GM12878 (cell line): ENCODE results near the gene RAD23B. TPM values are rescaled to one million over a fixed set of nuclear protein-coding genes. Genes with fewer than 3 reads are reported as not detected.

Source experiments
- ATAC-seq: fragments of 200-7000 bp; cut with Tn5 transposase; 3 replicates; pipeline ENCODE4 v1.9.1; 2020; ENCODE audit warnings: mild to moderate bottlenecking, moderate library complexity
- BruUV-seq: library from RNA; stranded (reverse); fragments of 400-500 nt; replicated peaks from 2 replicates; lab custom pipeline; 2021; lab: Mats Ljungman, UMichigan
- CTCF ChIA-PET: fragments of 300-600 bp; sonication (Branson Sonifier 250); formaldehyde crosslinking; extraction: SDS; loops from one replicate; lab custom pipeline; 2021; ENCODE audit warnings: inconsistent platforms; lab: Yijun Ruan, JAX
- POLR2A ChIA-PET: fragments of 350-600 bp; formaldehyde crosslinking; extraction: SDS; loops from one replicate; lab custom pipeline; 2021; ENCODE audit warnings: inconsistent platforms; lab: Charles Lee
- RAD21 ChIA-PET: fragments of 300-600 bp; sonication (Branson Sonifier 250); formaldehyde crosslinking; loops from one replicate; lab custom pipeline; 2023; ENCODE audit warnings: antibody characterized with exemption; ENCODE audit not compliant: unreplicated experiment; lab: Charles Lee
- SMC1A ChIA-PET: fragments of 300-600 bp; sonication (Branson Sonifier 250); formaldehyde crosslinking; loops from one replicate; lab custom pipeline; 2023; ENCODE audit not compliant: unreplicated experiment, uncharacterized antibody; lab: Charles Lee
- DNase-seq: peaks from one replicate; pipeline ENCODE4 v3.0.0-alpha.2; 2011; ENCODE audit warnings: low read depth, low spot score
- FAIRE-seq: peaks from 3 replicates; lab custom pipeline; 2011; peaks lifted over from hg19 to GRCh38; lab: Jason Lieb, UNC
- H2AFZ ChIP-seq: 2 replicates; pipeline ENCODE4 v1.6.0; 2011; ENCODE audit warnings: low read depth, low read length, control low read depth; ENCODE audit not compliant: control insufficient read depth
- H3K27ac ChIP-seq: 2 replicates; pipeline ENCODE4 v1.5.1; 2011; ENCODE audit warnings: control low read depth; ENCODE audit not compliant: control insufficient read depth, insufficient read depth
- H3K27me3 ChIP-seq, 2 experiments: replicated peaks in 1 of 2; 2 replicates each; pipeline versions ENCODE4 v1.6.0 to v1.6.1; 2011; ENCODE audit warnings: low read length in 1 of 2; ENCODE audit not compliant: control insufficient read depth in 2 of 2, insufficient read depth in 2 of 2
- H3K36me3 ChIP-seq, 2 experiments: 2 replicates each; pipeline ENCODE4 v1.5.1; 2011; ENCODE audit warnings: low read length in 1 of 2; ENCODE audit not compliant: control insufficient read depth in 2 of 2, insufficient read depth in 2 of 2
- H3K4me1 ChIP-seq: 2 replicates; pipeline ENCODE4 v1.6.1; 2011; ENCODE audit warnings: mild to moderate bottlenecking, low read length, moderate library complexity, mixed read lengths; ENCODE audit not compliant: control insufficient read depth, insufficient read depth
- H3K4me2 ChIP-seq: 2 replicates; pipeline ENCODE4 v1.6.0; 2011; ENCODE audit warnings: control low read depth; ENCODE audit not compliant: control insufficient read depth, insufficient read depth
- H3K4me3 ChIP-seq: fragments of 200-600 bp; sonication (generic); 2 replicates; pipeline ENCODE4 v1.5.1; 2016
- H3K79me2 ChIP-seq: 2 replicates; pipeline ENCODE4 v1.6.0; 2011; ENCODE audit warnings: low read length; ENCODE audit not compliant: control insufficient read depth, insufficient read depth
- H3K9ac ChIP-seq: 2 replicates; pipeline ENCODE4 v1.8.0; 2011; ENCODE audit warnings: low read length, control low read depth, mixed read lengths; ENCODE audit not compliant: control insufficient read depth, insufficient read depth
- H3K9me3 ChIP-seq: replicated peaks from 3 replicates; pipeline ENCODE4 v1.5.1; 2011; ENCODE audit warnings: mild to moderate bottlenecking, low read length; ENCODE audit not compliant: control insufficient read depth, insufficient read depth
- H4K20me1 ChIP-seq: 2 replicates; pipeline ENCODE4 v1.6.0; 2011; ENCODE audit not compliant: control insufficient read depth, insufficient read depth
- CHD4 ChIP-seq: fragments of 200-600 bp; sonication (generic); IDR thresholded peaks from 2 replicates; pipeline ENCODE4 v1.6.1; 2016; ENCODE audit warnings: mild to moderate bottlenecking
- HDGF ChIP-seq: fragments of 450-650 bp; IDR thresholded peaks from 2 replicates; pipeline ENCODE4 v1.6.1; 2016; ENCODE audit warnings: antibody characterized with exemption
- MTA2 ChIP-seq: fragments of 450-650 bp; IDR thresholded peaks from 2 replicates; pipeline ENCODE4 v1.6.1; 2016; ENCODE audit warnings: low read depth, mild to moderate bottlenecking, moderate library complexity
- NFYB ChIP-seq: IDR thresholded peaks from 2 replicates; pipeline ENCODE4 v1.6.1; 2011; ENCODE audit warnings: low read depth, mild to moderate bottlenecking, low read length, improper control_type of control experiment, moderate library complexity; ENCODE audit not compliant: insufficient read depth
- PAX8 ChIP-seq: fragments of 450-650 bp; IDR thresholded peaks from 2 replicates; pipeline ENCODE4 v1.6.1; 2017; ENCODE audit warnings: mild to moderate bottlenecking, moderate library complexity
- PBX3 ChIP-seq: IDR thresholded peaks from 2 replicates; pipeline ENCODE4 v1.6.1; 2011; ENCODE audit warnings: mild to moderate bottlenecking, low read depth, low read length, moderate library complexity; ENCODE audit not compliant: insufficient replicate concordance
- PRDM15 ChIP-seq: fragments of 450-650 bp; formaldehyde crosslinking; IDR thresholded peaks from 2 replicates; pipeline ENCODE4 v1.4.0; 2020; ENCODE audit warnings: mild to moderate bottlenecking, moderate library complexity
- RAD21 ChIP-seq: IDR thresholded peaks from 2 replicates; pipeline ENCODE4 v1.6.1; 2011; ENCODE audit warnings: mild to moderate bottlenecking, low read depth, low read length, moderate library complexity; ENCODE audit not compliant: insufficient read depth
- RELB ChIP-seq: fragments of 450-650 bp; IDR thresholded peaks from 2 replicates; pipeline ENCODE4 v1.6.1; 2017; ENCODE audit warnings: low read depth, mild to moderate bottlenecking, moderate library complexity
- SREBF1 ChIP-seq: IDR thresholded peaks from 2 replicates; pipeline ENCODE4 v1.6.1; 2012; ENCODE audit warnings: mild to moderate bottlenecking, low read length
- STAT3 ChIP-seq: IDR thresholded peaks from 2 replicates; pipeline ENCODE4 v1.6.1; 2011; ENCODE audit warnings: low read depth, low read length, improper control_type of control experiment
- WRNIP1 ChIP-seq: IDR thresholded peaks from 2 replicates; pipeline ENCODE4 v1.6.1; 2011; ENCODE audit warnings: low read depth, low read length, improper control_type of control experiment, borderline replicate concordance
- WGBS: methylation state at CpG from one replicate; pipeline ENCODE4 v1.1.6; 2016; ENCODE audit warnings: low lambda C conversion rate; ENCODE audit not compliant: insufficient replicate concordance, insufficient coverage; ENCODE audit errors: missing lambda C conversion rate; 5-methylcytosine and 5-hydroxymethylcytosine counted together
- in situ Hi-C: fragments of 300-500 bp; cut with MboI; formaldehyde crosslinking; loops from 9 replicates; pipeline ENCODE4 v1.14.3; 2018; ENCODE audit warnings: mixed read lengths
- intact Hi-C: fragments of 100-400 bp; cut with micrococcal nuclease; formaldehyde crosslinking; loops from one replicate; pipeline ENCODE4 v1.14.2; 2022; ENCODE audit not compliant: unreplicated experiment
- polyA plus RNA-seq, 11 experiments: library from polyadenylated mRNA; depleted of rRNA in 4 of 11; unstranded in 6 of 11; stranded (reverse) in 5 of 11; fragments of >200 nt; fragmentation: Nextera tagmentation in 4 of 11; fragmentation: Illumina TruSeq in 1 of 11; extraction: Ambion mirVana in 4 of 11; extraction: Trizol in 1 of 11; gene quantifications; 1 replicate in 1 of 11; 2 replicates in 10 of 11; pipeline versions ENCODE4 v1.2.1 to v1.2.3, GENCODE V29; 2011 to 2016; ENCODE audit warnings: inconsistent platforms in 2 of 11, missing spikeins in 2 of 11, low read depth in 1 of 11
- total RNA-seq, 4 experiments: library from RNA; depleted of rRNA in 3 of 4; stranded (reverse); fragments of >200 nt in 3 of 4; fragmentation: Illumina TruSeq in 1 of 4; extraction: Trizol in 1 of 4; gene quantifications; 2 replicates each; pipeline versions ENCODE4 v1.2.1 to v1.2.3, GENCODE V29; 2013 to 2021

Gene RAD23B
- total and polyA plus RNA-seq, 10 of the 15 experiments (the other 5 are each of a cell fraction or from before 2014, with no cell fraction given): 10.3 to 256 (median 54.6) TPM

GRCh38 chr9:107309271-107309670 lies 26.2 kb downstream of the RAD23B start (continued):
- TF ChIP-seq RELB (0 out of 2 replicates have a peak, but pooled peaks have one; percentile 40), HDGF (no peak), PBX3 (peak; percentile 63), MTA2 (peak; percentile 94), STAT3 (no peak), PAX8 (no peak)

GRCh38 chr9:107312376-107313050 lies 29.4 kb downstream of the RAD23B start:
- Histone ChIP-seq H2AFZ (no peak overlapping the region), H3K4me1 (peaks cover 10% of the 10 kb centered on the region), H3K36me3 (peaks cover 11 to 34% of the 10 kb centered on the region in 2 experiments), H3K27ac (no peak overlapping the region), H3K4me2 (no peak overlapping the region), H3K9me3 (no peaks in the 10 kb centered on the region), H3K27me3 (no peaks in the 10 kb centered on the region), H4K20me1 (no peaks in the 10 kb centered on the region; the same call in 1 of the 2 replicates), H3K9ac (no peak overlapping the region), H3K4me3 (no peak overlapping the region), H3K79me2 (peaks cover 45% of the 10 kb centered on the region)
- ATAC-seq: no peak
- intact Hi-C loops: no loop called here
- DNase-seq: no peak
- POLR2A ChIA-PET: no interaction called here
- RAD21 ChIA-PET: interaction anchor here (1.5 kb wide), 1 partner anchor 29 kb away, joined by 6 read pairs; the partner anchor contains the start of gene RAD23B
- SMC1A ChIA-PET: interaction anchor here (0.6 to 1.9 kb wide), 6 partner anchors 12 to 29 kb away, joined by 3 to 6 read pairs (median 3); no protein-coding TSS in a partner anchor
- FAIRE-seq: no peak
- no TSS peak for BruUV-seq
- WGBS: 94% methylated on average over 8 of the region's 8 CpGs
- in situ Hi-C loops: no loop called here
- CTCF ChIA-PET: interaction anchor here (1.4 to 2.1 kb wide), 2 partner anchors 29 to 154 kb away, joined by 4 to 5 read pairs; no protein-coding TSS in a partner anchor
- TF ChIP-seq PRDM15 (CRISPR knock-in tag) (no peak), WRNIP1 (no peak), SREBF1 (no peak), NFYB (no peak), RAD21 (no peak), CHD4 (no peak)
